Loucy (cell line): ENCODE data around the gene SOD1.

ENCODE experiments used
- EZH2phosphoT487 ChIP-seq: fragments of 200-600 bp; IDR thresholded peaks from 2 replicates; pipeline ENCODE4 v1.6.1; 2018; ENCODE audit warnings: antibody characterized with exemption, mild to moderate bottlenecking, moderate library complexity, borderline replicate concordance
- TF ChIP-seq, protein P1 (sequence below): fragments of 200-600 bp; sonication (generic); conservative IDR thresholded peaks from 2 replicates; pipeline ENCODE4 v1.5.1; 2014; ENCODE audit warnings: mild to moderate bottlenecking, antibody characterized with exemption, low read length

DNA sequence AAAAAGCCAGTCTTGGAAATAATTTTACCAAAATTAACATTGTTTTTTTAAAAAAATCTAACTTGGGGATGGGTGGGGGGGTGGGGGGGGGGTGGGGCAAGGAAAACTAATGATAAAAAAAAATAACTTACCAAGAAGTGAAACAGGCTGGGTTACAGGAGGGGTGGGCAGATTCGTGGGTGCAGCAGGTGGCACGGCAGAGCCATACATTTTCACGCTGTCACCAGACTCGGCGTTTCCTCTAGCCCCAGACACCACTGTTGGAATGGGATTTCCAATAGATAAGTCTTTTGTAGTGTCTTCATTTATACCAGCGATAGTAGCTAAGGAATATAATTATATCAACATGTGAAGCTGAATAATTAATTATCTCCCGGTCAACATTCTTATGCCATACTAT lies 25.4 kb downstream of the SOD1 start:
- TF ChIP-seq, protein P1, sequence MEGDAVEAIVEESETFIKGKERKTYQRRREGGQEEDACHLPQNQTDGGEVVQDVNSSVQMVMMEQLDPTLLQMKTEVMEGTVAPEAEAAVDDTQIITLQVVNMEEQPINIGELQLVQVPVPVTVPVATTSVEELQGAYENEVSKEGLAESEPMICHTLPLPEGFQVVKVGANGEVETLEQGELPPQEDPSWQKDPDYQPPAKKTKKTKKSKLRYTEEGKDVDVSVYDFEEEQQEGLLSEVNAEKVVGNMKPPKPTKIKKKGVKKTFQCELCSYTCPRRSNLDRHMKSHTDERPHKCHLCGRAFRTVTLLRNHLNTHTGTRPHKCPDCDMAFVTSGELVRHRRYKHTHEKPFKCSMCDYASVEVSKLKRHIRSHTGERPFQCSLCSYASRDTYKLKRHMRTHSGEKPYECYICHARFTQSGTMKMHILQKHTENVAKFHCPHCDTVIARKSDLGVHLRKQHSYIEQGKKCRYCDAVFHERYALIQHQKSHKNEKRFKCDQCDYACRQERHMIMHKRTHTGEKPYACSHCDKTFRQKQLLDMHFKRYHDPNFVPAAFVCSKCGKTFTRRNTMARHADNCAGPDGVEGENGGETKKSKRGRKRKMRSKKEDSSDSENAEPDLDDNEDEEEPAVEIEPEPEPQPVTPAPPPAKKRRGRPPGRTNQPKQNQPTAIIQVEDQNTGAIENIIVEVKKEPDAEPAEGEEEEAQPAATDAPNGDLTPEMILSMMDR, result no peak
- TF ChIP-seq EZH2phosphoT487, result no peak
